ENCODE measurements around the gene GLI2. TPM values are rescaled to one million over a fixed set of nuclear protein-coding genes. Genes with fewer than 3 reads are reported as not detected.

Gene GLI2
- polyA plus RNA-seq, 1 experiment = 8.1 TPM

DNA sequence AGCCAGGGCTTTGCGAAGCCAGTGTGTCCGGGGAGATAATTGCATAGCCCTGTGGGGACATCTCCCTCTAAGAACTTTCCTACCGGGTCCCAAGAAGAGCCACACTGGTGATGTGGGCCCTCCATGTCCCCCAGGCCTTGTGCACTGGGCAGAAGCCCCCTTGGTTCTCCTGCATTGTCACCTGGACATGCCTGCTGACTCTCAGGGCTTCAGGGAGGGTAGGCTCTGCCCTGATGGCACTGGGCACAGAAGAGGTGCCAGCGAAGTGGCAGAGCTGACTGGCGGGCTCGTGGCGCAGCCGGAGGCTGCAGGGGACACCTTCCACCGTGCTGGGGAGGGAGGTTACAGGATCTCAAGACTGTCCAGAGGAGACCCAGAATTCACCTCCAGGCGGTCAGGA is 28.3 kb downstream of the GLI2 start:
- no peak for DNase-seq (ENCODE audit: low read depth)
- H3K27me3 ChIP-seq (ENCODE audit: control insufficient read depth, insufficient read depth, low read length) = no peaks in the 10 kb centered on the region
- ChIA-PET POLR2A (interaction anchor here (0.6 kb wide), 1 partner anchor 403 kb away, joined by 3 read pairs; no protein-coding TSS in a partner anchor), CTCF (no interaction called here)
- peaks cover 1% of the 10 kb centered on the region; the same call in 1 of the 2 replicates for H3K36me3 ChIP-seq (ENCODE audit: control insufficient read depth, insufficient read depth, low read length)
- H3K4me3 ChIP-seq (ENCODE audit: low read depth, low read length) = no peak overlapping the region
- TF ChIP-seq, protein P1, sequence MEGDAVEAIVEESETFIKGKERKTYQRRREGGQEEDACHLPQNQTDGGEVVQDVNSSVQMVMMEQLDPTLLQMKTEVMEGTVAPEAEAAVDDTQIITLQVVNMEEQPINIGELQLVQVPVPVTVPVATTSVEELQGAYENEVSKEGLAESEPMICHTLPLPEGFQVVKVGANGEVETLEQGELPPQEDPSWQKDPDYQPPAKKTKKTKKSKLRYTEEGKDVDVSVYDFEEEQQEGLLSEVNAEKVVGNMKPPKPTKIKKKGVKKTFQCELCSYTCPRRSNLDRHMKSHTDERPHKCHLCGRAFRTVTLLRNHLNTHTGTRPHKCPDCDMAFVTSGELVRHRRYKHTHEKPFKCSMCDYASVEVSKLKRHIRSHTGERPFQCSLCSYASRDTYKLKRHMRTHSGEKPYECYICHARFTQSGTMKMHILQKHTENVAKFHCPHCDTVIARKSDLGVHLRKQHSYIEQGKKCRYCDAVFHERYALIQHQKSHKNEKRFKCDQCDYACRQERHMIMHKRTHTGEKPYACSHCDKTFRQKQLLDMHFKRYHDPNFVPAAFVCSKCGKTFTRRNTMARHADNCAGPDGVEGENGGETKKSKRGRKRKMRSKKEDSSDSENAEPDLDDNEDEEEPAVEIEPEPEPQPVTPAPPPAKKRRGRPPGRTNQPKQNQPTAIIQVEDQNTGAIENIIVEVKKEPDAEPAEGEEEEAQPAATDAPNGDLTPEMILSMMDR (IDR thresholded peaks at IDR 0.05; ENCODE audit: insufficient read depth, low read depth, low read length) = no peak

DNA sequence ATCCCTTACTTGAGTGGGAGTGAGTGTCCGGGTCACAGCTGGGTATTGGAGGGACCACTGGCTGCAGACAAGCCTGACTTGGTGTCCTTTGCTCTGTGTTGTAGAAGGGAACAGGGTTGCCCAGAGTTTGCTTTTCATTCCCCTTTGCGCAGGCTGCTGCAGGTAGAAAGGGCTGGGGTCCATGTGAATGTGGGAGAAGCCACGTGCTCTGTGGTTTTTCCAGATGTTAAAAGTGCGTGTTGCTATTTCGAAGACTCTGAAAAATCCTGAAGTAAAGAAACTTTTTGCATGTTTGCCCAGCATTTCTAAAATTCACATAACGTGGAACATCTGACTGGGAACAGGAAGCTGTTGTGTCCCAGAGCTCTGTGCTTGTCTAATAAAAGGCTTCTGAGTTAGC is 28.8 kb downstream of the GLI2 start:
- TF ChIP-seq, protein P1 (IDR thresholded peaks at IDR 0.05; ENCODE audit: insufficient read depth, low read depth, low read length) = no peak
- Histone ChIP-seq H3K36me3 (ENCODE audit: control insufficient read depth, insufficient read depth, low read length) (peaks cover 1% of the 10 kb centered on the region), H3K4me3 (ENCODE audit: low read depth, low read length) (no peak overlapping the region), H3K27me3 (ENCODE audit: control insufficient read depth, insufficient read depth, low read length) (no peaks in the 10 kb centered on the region)
- DNase-seq (ENCODE audit: low read depth) = peak; percentile 35
- CTCF ChIA-PET = no interaction called here
- POLR2A ChIA-PET = interaction anchor here (0.6 kb wide), 2 partner anchors 404 to 464 kb away, joined by 3 to 10 read pairs; no protein-coding TSS in a partner anchor

DNA sequence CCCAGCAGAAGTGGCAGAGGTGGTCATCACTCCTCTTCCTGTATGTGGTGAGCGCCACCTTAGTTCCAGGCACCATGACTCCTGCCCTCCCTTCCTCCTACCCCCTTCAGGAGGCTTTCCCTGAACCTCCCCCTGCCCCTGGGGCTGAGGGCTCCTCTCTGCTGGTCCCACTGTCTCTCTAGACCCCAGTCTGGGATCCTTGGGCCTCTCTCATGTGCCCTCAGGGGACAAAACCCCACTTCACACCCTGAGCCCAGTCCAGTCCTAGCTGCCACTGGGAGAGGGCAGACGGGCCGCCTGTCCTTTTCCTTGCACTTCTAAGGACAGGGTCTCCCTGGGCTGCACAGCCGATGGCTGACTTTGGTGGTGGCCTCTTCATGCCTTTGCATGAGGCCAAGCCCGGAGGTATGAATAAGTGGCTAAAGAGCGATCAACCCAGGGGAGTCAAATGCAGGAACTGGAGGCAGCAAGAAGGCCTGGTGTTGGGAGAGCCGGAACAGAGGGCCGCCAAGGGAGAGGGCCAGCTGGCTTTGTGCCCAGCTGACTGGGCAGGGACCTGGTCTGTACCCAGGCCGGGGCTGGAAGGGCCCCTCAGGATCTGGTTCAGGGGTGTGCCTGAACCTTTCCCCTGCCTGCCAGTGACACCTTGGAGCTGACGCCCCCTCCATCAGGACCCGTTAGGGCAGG is 29.5 kb downstream of the GLI2 start:
- DNase-seq (ENCODE audit: low read depth) = no peak
- POLR2A ChIA-PET = interaction anchor here (0.6 kb wide), 1 partner anchor 464 kb away, joined by 10 read pairs; no protein-coding TSS in a partner anchor
- peaks cover 1% of the 10 kb centered on the region for H3K36me3 ChIP-seq (ENCODE audit: control insufficient read depth, insufficient read depth, low read length)

DNA sequence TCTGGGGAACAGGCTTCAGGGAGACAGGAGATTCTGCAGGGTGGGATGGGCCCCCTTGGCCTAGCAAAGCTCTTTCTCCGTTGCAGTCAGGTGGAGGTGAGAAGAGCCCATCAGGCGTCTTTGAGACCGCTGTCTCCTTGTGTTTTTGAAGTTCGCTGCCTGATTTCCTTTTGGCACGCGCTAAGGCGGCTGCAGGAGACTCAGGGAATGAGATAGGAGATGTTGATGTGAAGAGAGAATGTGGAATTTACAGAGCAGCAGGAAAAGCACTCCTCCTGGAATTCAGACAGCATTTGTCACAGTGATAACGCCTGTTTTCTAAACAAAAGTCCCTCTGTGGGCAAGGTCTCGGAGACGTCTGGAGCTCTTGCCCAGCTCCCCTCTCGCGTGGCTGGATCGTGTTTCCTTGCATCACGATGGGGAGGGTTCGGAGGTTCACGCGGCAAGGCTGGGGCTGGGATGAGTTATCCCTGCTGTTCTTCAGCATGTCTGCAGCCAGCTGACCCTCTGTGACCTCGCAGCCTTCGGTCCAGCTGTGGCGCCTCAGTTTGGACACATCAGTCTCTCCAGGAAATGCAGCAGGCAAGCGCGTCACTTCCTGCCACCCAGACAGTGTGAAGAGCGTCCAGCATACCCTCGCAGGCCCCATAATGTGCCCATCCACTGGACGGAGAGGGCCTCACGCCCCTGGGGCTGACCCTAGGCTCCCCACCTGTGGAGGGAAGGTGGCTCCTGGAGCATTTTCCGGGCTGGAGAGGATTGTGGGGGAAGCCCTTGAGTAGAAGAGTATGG is 30.2 kb downstream of the GLI2 start:
- H3K4me3 ChIP-seq (ENCODE audit: low read depth, low read length) = no peak overlapping the region
- TF ChIP-seq, protein P1 (IDR thresholded peaks at IDR 0.05; ENCODE audit: insufficient read depth, low read depth, low read length) = no peak
- peak; percentile 78 for DNase-seq (ENCODE audit: low read depth)
- peaks cover 1% of the 10 kb centered on the region for H3K36me3 ChIP-seq (ENCODE audit: control insufficient read depth, insufficient read depth, low read length)
- CTCF ChIA-PET = interaction anchor here (0.9 kb wide), 1 partner anchor 9 kb away, joined by 3 read pairs; no protein-coding TSS in a partner anchor
- POLR2A ChIA-PET = no interaction called here
- H3K27me3 ChIP-seq (ENCODE audit: control insufficient read depth, insufficient read depth, low read length) = no peaks in the 10 kb centered on the region

More for the DNA sequence above, 29.5 kb downstream of the GLI2 start:
- CTCF ChIA-PET = interaction anchor here (0.9 kb wide), 1 partner anchor 9 kb away, joined by 3 read pairs; no protein-coding TSS in a partner anchor
- Histone ChIP-seq H3K27me3 (ENCODE audit: control insufficient read depth, insufficient read depth, low read length) (no peaks in the 10 kb centered on the region), H3K4me3 (ENCODE audit: low read depth, low read length) (no peak overlapping the region)
- TF ChIP-seq, protein P1 (IDR thresholded peaks at IDR 0.05; ENCODE audit: insufficient read depth, low read depth, low read length) = no peak

Data from BJ (cell line).